ENCODE results near the gene C2orf49. TPM values are rescaled to one million over a fixed set of nuclear protein-coding genes. Genes with fewer than 3 reads are reported as not detected.

C2orf49 gene
- total RNA-seq, 2 donors from 2014 or later: 12.7 to 14.0 TPM

DNA sequence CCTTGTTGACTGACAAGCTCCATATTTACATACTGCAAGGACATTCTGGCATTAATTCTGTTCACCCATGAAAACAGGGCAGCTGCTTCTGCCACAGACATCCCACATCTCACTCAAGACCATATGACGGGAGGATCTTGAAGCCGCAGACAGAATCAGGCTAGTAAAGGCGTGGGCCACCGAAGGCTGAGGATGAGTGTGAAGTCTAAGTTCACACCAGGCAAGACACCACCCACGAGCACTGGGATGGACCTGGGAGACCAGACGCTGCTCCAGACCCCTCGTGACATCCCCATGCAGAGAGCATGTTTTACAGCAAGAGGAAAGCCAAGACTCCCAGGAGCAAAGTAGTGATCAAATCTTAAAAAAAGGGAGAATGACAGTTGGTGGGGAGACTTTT lies 58.4 kb downstream of the C2orf49 start:
- DNase-seq (ENCODE audit: low spot score): peak; percentile 75
- intact Hi-C loops (cut with DNase I): no loop called here

GRCh38 chr2:105396254-105397024 lies 59.1 kb downstream of the C2orf49 start:
- DNase-seq (ENCODE audit: low spot score): peak; percentile 92
- intact Hi-C loops (cut with DNase I): no loop called here

DNA sequence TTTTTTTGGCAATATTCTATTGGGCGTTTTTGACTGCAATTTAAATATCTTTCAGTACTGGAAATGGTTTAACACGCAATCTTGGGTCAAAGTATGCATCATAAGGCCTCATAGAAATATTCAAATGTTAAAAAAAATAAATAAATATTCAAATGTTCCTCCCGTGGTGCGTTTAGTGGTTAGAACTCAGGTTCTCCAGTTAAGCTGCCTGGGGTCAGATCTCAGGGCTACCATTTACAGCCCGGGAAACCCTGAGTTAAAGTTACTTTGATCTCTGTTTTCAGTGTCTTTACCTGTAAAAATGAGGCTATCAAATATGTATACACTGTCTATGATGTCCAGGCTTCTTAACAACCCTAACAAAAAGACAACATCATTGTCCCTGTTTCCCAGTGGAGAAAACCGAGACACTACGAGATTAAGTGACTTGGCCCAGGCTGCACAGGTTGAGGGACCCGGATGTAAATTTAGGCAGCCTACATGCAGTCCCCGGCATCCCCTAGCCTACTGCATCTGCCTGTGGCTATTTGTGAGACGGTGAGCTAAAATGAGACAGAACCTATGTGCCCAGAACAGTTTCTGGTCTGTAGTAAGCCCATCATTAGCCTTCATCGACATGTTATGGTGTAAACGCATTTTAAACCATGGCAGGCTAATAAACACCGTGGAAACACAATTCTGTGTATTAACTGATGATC lies 59.8 kb downstream of the C2orf49 start:
- intact Hi-C loops (cut with DNase I): no loop called here
- DNase-seq (ENCODE audit: low spot score): no peak

- no peak for DNase-seq (ENCODE audit: low spot score)
- intact Hi-C loops (cut with DNase I): no loop called here
These were observed 60.6 kb downstream of the C2orf49 start for GRCh38 chr2:105397953-105398335.

DNA sequence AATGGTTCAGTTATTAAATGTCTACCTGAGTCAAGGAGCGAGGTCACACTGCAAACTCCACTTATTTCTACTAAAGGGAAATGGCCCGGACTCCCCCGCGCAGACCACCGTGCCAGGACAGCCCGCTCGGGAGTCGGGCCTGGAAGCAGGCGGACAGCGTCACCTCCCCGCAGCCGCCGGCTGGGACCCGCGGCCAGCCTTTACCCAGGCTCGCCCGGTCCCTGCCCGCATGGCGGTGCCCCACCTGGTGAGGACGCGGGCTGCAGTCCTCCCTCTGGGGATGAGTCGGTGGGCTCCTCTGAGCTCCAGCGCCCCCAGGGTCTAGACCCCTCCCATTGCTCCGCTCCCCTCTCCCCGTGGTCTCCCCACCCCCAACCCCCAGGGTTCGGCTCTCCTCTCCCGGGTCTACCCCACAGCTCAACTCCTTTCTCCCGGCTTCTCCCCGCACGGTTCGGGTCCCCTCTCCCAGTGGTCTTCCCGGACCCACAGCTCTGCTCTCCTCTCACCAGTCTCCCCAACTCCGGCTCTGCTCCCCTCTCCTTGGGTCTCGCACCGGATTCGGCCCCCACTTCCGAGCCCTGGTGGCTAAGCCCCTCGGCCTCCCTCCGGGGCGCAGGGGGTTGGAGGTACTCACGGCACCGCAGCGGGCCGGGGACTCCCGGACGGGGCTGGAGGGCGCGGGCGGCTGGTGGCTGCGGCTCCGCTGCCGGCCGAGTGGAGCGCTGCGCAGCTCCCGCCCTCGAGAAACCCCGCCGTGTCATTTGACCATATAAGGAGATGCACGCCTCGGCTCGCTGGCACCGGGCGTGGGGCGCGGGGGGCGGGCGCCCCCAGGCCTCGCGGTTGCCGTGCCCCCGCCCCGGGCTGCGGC lies 61.2 kb downstream of the C2orf49 start, which contains the start of gene FHL2:
TSS of gene FHL2 (minus strand) at position 716 of the 871 bp plus-strand sequence. CDS start 12,535 bp downstream, outside the sequence.
- intact Hi-C loops (cut with DNase I): no loop called here
- DNase-seq (ENCODE audit: low spot score): peak; percentile 93

Other genes starting within 250 kb of the C2orf49 start
- not detected for gene GPR45, start 95.8 kb upstream of the C2orf49 start, total RNA-seq
- gene TGFBRAP1, start 7.8 kb upstream of the C2orf49 start, total RNA-seq: 10 to 100 TPM; 16.1 to 18.8 TPM
- gene FHL2, start 61.5 kb downstream of the C2orf49 start, total RNA-seq: 100 to 1,000 TPM; 119 to 126 TPM